Stimulated activated naive B cell treated with anti-CD40 and anti-IgM and Interleukin-4, amounts not matched to agents 10 μg/mL and 1 μg/mL and 100 μg/mL, for 72 hours (primary cell): ENCODE measurements around the gene KTI12.

Source experiments
- ATAC-seq, 2 donors: fragments of 150-1000 bp; cut with Tn5 transposase; replicated peaks; 2 replicates each; pipeline ENCODE4 v1.10.0; 2021; ENCODE audit warnings: moderate library complexity in 1 of 2
- DNase-seq: peaks from one replicate; pipeline ENCODE4 v3.0.0; 2021
- H3K27ac Mint-ChIP-seq: one replicate; pipeline ENCODE4 v1.8.0; 2022; ENCODE audit warnings: mild to moderate bottlenecking, mixed read lengths
- H3K27me3 Mint-ChIP-seq, 2 donors: one replicate each; pipeline ENCODE4 v1.8.0; 2022; ENCODE audit warnings: mixed read lengths in 2 of 2
- H3K36me3 Mint-ChIP-seq, 2 donors: one replicate each; pipeline ENCODE4 v1.8.0; 2022; ENCODE audit warnings: mixed read lengths in 2 of 2, mild to moderate bottlenecking in 1 of 2
- H3K4me1 Mint-ChIP-seq, 2 donors: one replicate each; pipeline ENCODE4 v1.8.0; 2022; ENCODE audit warnings: mixed read lengths in 2 of 2, mild to moderate bottlenecking in 1 of 2
- H3K4me3 Mint-ChIP-seq, 2 donors: one replicate each; pipeline ENCODE4 v1.8.0; 2022; ENCODE audit warnings: mild to moderate bottlenecking in 2 of 2, mixed read lengths in 2 of 2, moderate library complexity in 1 of 2
- H3K9me3 Mint-ChIP-seq, 2 donors: one replicate each; pipeline ENCODE4 v1.8.0; 2022; ENCODE audit warnings: mixed read lengths in 2 of 2, mild to moderate bottlenecking in 1 of 2

The KTI12 gene

DNA sequence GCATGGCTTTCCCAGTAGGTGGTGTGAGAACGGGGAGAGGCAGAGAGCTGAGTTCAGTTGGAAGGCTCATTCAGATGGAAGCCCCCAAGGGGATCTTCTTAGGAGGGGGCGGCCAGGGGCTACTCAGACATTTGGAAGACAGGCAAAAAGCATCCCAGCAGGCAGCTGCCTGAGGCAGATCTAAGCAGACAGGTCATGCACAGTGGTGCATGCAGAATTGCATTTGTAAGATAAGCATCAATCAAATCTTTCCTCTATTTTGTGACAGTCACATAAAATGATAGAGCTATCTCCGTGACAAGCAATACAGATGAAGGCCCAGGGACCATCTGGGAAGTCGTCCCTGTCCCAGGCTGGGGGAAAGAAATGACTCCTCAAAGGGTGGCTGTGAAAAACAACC, 46.9 kb downstream of the KTI12 start:
- no peak overlapping the region for H3K4me3 Mint-ChIP-seq
- no peaks in the 10 kb centered on the region for H3K9me3 Mint-ChIP-seq
- H3K36me3 Mint-ChIP-seq, result no peaks in the 10 kb centered on the region
- ATAC-seq (no peak), DNase-seq (no peak)
- H3K27ac Mint-ChIP-seq, result no peak overlapping the region
- H3K27me3 Mint-ChIP-seq, result peaks cover 27 to 37% of the 10 kb centered on the region in 2 donors
- peaks cover 11 to 18% of the 10 kb centered on the region in 2 donors for H3K4me1 Mint-ChIP-seq

DNA sequence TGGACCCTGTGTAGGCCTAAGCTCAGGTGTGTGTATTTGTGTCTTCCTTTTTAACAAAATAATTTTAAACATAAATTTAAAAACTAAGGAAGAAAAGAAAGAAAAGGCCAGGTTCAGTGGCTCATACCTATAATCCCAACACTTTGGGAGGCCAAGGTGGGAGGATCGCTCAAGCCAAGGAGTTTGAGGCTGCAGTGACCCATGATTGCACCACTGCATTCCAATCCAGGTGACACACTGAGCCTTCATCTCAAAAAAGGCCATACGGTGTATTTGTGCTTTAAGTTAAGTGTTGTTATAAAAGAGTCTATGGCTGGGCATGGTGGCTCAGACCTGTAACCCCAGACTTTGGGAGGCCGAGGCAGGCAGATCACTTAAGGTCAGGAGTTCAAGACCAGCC, 51.4 kb downstream of the KTI12 start:
- DNase-seq (no peak), ATAC-seq (no peak)
- H3K4me1 Mint-ChIP-seq, result no peaks in the 10 kb centered on the region
- H3K36me3 Mint-ChIP-seq, result no peaks in the 10 kb centered on the region
- H3K9me3 Mint-ChIP-seq, result no peaks in the 10 kb centered on the region
- peaks cover 1 to 13% of the 10 kb centered on the region in 2 donors for H3K27me3 Mint-ChIP-seq
- H3K4me3 Mint-ChIP-seq, result no peak overlapping the region
- H3K27ac Mint-ChIP-seq, result no peak overlapping the region
